HG02852 (cell line): ENCODE measurements around the gene DLX3.
"Not testable (repeated sequence)": the region's sequence is repeated elsewhere in the genome, so short reads cannot be mapped to it uniquely, and the experiment has no call there.

Experiments used
- ATAC-seq: cut with Tn5 transposase; IDR thresholded peaks from one replicate; pipeline ENCODE4 v1.9.1; 2021; ENCODE audit warnings: mild to moderate bottlenecking, moderate library complexity; ENCODE audit not compliant: unreplicated experiment

The DLX3 gene

GRCh38 chr17:49995055-49995738, at the start of gene DLX3:
DLX3 (minus strand) TSS chr17:49995224; CDS start chr17:49994998, 226 bp downstream.
- no peak for ATAC-seq

DNA sequence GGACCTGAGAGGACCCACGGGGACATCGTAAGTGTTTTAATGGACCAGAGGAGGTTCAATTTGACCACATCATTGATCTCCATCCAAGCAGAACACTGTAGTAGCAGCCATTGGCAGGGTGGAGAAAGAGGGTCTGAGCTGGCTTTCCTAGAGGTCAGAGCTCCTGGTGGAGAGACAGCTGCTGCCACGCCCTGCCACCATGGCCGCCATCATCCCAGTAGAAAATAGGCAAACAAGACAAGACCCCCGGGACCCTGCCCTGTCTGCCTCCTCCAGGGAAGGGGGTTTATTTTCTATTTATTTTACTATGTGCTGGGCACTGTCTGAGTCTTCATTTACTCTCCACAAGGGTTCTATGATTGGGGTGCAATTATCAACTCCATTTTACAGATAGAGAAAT, 49.5 kb upstream of the DLX3 start:
- no peak for ATAC-seq

GRCh38 chr17:50043290-50044148, 48.5 kb upstream of the DLX3 start:
- no peak for ATAC-seq

DNA sequence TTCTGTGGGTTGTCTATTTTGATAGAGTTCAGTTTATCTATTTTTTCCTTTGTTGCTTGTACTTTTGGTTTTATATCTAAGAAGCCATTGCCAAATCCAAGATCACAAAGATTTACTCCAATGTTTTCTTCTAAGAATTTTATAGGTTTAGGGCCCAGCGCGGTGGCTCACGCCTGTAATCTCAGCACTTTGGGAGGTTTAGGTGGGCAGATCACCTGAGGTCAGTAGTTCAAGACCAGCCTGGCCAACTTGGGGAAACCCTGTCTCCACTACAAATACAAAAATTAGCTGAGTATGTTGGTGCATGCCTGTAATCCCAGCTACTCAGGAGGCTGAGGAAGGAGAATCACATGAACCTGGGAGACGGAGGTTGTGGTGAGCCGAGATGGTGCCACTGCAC, 47.2 kb upstream of the DLX3 start:
- ATAC-seq = no peak

DNA sequence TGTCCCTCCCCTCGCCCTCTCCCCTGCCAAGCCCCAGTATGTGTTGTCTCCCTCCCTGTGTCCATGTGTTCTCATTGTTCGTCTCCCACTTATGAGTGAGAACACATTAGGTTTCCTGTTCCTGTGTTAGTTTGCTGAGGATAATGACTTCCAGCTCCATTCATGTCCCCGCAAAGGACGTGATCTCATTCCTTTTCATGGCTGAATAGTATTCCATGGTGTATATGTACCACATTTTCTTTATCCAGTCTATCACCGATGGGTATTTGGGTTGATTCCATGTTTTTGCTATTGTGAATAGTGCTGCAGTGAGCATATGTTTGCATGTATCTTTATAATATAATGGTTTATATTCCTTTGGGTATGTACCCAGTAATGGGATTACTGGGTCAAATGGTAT, 45.5 kb upstream of the DLX3 start:
- not testable (repeated sequence) for ATAC-seq

DNA sequence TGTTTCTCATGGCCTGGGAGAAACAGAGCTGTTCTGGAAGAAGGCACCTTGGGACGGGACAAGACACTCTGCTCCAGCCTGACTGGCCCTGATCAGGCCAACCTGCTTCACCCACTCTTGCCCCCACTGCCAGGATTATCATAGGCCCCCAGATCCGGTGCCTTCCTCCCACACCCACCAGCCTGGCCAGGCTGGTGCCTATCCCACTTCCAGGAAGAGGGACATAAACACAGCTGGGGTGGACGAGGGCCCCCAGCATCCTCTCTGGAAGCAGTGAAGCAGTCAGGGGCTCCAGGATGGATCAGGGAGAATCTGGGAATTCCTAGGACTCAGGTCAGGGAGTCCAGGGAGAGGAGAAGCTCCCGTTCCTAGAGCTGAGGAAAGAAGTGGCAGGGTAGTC, 44.0 kb upstream of the DLX3 start:
- ATAC-seq = no peak

DNA sequence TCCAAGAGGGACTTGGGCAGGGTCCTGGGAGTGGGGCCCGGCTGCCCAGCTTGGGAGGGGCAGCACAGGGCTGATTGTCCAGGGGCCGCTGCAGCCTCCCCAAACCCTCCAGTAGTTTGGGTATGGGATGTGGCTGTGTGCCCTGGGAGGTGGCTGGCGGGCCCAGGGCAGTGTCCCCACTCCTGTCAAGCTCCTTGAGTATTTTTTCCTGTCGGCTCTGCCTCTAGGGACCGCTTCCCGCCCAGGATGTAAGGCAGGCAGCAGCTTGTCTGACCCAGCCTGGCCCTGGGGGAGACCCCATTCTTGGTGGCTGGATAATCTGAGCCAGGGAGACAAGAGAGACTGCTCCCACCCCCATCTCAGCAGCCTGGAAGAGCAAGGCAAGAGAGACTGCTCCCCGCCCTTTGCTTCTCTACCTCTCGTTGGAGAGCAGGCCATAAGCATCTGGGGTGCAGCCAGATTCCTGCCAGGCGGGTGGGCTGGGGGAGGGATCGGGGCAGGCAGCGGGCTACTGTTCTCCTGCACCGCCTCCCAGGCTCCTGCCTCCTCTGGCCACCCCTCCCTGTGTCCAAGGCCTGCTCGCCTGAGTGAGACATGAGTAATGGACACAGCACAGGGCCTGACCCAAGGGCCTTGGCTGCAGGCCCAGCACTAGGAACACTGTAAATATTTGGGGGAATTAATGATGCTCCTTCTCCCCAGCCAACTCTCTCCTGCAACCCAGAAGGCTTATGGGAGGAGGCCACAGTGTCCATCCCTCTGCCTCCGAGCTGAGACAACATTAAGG, 42.5 kb upstream of the DLX3 start:
- ATAC-seq = no peak

DNA sequence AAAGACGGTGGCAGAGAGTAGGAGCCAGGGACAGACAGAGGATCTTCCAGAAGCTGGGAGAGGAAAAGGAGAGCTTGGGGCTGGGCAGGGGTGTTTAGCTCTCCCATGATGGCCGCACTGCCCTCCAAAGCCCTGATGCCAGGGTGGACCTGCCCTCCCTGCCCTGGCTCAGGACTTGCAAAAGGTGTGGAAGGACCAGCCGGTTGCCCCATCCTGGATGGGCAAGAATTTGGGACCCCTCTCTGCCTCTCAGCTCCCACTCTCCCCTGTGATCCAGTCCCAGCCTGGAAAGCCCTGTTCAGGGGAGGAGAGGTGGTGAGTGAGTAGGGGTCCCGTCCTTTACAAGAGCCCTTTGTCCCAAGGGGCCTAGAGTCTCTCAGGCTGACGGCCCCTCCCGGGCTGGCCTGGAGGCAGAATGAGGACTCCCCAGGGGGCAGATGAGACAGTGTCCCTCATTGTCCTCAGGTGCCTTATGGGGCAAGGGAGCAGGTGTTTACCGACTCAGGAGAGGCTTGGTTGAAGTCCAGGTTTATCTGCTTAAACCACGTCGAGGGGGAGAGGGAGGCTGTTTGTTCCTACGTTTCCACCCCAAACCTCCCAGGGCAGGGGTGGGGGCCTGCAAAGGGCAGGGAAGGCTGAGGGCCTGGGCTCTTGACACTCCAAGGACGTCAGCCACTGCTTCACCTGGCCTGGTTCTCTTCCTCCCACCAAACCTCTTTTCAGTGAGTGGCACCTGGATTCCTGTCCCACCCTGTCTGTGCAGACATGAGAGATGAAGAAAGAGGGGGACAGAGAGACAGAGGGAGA, 41.6 kb upstream of the DLX3 start:
- ATAC-seq = no peak

DNA sequence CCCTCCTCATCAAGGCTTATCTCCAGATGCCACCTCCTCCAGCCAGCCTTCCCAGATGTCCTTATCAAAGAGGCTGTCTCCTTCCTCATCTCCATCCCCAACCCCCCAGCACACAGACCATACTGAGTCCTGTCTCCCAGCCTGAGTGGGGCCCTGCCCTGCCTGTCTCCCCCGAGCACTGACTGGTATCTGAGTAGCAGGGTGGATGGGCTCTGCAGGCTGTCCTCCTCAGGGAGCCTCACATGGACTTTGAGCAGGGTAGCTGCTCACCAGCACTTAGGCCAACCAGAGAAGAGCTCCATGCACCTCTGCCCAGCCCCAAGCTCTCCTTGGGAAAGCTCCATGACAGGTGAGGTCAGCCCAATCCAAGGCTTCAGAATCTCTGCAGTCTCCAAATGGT, 40.9 kb upstream of the DLX3 start:
- no peak for ATAC-seq

DNA sequence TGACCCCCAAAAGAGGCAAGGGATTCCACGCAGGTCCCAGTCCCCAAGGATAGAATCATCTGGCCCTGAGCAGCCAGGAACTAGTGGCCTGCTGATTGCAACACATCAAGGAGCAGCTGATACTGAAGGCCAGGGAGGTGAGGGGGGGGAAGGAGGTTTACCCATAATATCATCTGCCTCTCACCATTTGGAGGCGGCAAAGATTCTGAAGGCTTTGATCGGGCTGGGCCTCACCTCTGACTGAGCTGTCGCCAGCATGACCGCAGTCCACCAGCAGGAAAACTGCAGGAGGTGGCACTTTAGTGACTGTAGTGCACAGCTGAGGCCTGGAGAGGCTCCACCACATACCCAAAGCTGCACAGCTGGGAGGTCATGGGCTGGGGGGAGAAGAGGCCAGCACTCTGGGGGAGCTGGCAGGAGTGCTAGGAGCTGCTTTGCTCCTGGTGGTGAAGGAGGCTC, 40.4 kb upstream of the DLX3 start:
- no peak for ATAC-seq

- no peak for ATAC-seq
Observed at GRCh38 chr17:50034498-50035364, 39.7 kb upstream of the DLX3 start.

- no peak for ATAC-seq
Observed at GRCh38 chr17:50033316-50033715, 38.3 kb upstream of the DLX3 start.

GRCh38 chr17:50029185-50029584, 34.2 kb upstream of the DLX3 start:
- no peak for ATAC-seq

DNA sequence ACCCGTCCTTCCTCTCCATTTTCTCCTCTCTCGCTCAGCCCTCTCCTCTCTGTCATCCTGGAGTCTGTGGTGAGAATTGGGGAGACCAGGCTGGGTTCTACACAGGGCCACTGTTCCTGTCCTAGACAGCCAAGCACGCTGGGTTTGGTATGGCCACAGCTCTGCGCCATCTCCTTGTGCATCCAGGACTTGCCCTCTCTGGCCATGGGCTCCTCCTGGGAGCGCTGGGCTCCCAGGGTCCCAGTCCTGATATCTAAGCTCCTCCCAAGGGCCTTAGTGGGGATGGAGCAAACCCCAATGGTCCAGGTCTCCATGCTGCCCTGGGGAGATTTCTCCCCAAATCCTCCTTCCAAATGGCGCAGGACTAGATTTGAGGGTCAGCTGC, 33.7 kb upstream of the DLX3 start:
- no peak for ATAC-seq

- ATAC-seq = no peak
Observed at GRCh38 chr17:50027881-50028735, 33.1 kb upstream of the DLX3 start.

DNA sequence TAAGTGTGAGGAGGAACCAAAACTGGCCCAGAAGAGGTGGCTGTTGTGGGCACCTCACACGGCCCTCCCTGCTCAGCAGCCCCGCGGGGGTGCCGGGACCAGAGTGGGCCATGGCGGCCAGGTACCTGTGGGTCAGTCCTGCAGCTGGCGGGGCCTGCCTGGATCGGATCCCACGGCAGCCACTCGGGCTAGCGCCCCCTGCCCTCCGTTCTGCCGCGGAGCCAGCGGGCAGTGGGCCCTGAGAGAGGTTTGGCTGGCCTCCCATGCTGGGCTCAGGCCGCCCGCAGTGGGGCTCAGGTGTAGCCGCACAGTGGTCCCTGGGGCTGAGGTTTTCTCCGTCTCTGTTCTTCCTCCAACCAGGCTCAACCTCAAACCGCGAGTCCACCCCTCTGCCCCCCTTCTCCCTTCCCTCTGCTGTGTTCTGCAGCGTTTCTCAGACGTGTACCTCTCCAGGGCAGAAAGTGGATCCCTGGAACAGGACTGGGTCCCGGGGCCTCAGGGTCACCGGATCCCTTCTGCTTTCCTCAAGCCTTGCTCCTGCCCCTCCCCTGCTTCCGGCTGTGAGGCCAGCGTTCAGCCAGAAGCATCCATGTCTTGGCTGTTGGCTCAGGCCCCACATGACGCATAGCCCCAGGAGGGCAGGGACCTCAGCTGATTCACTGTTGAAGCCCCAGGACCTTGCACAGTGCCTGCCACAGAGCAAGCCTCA, 32.3 kb upstream of the DLX3 start:
- ATAC-seq = no peak

DNA sequence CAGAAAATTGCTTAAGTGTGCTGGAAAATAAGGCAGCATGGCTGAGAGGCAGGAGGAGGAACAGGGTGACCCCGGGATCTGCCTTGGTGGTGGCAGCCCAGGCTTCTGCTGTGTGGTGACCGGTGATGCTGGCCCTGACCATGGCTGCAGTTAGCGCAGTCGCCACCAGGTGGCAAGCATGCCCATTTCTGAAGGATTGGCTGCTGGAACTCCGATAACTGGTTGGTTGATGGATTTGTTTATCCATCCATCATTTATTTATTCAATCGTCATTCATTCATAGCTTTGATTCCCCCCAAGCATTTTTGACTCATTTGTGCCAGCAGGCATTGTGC, 31.8 kb upstream of the DLX3 start:
- ATAC-seq = no peak

DNA sequence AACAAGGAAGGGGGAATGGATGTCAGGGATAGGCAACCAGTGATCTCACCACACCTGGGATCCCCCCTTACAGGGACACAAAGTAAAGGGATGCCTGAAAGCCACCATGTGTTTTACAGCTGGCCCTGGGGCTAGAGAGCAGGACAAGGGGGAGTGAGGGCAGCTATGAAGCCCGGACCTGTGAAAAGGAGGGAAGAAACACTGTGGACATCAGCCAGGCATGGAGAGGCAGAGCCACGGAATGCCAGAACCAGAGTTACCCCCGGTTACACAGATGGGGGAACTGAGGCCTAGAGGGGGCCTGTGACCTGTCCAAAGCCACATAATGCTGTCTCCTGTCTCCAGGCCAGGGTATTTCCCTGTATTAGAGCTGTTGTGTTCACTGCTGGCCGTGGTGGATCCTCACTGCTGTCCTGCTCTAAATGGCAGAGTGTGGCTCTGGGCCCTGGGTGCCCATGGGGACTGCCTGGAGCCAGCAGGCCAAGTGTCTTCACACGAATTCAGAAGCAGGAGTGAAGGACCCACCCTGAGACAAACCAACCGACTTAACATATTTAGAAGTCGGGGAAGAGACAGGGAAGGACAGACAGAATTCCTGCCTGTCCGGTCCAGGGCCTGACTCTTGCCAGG, 31.1 kb upstream of the DLX3 start:
- ATAC-seq = no peak
